GM18861 (cell line): ENCODE measurements around the gene DPF3.

Experiments
- ATAC-seq: cut with Tn5 transposase; IDR thresholded peaks from one replicate; pipeline ENCODE4 v1.9.1; 2021; ENCODE audit not compliant: unreplicated experiment

DPF3 gene

GRCh38 chr14:72801381-72801812 lies 92.5 kb downstream of the DPF3 start:
- ATAC-seq = no peak

- ATAC-seq = no peak
These were observed 93.0 kb downstream of the DPF3 start for GRCh38 chr14:72800848-72801370.

- ATAC-seq = no peak
These were observed 93.6 kb downstream of the DPF3 start for GRCh38 chr14:72800296-72800695.

GRCh38 chr14:72796935-72797334 lies 97.0 kb downstream of the DPF3 start:
- ATAC-seq = no peak

- ATAC-seq = no peak
These were observed 100.6 kb downstream of the DPF3 start for GRCh38 chr14:72793156-72793939.

GRCh38 chr14:72792051-72792788 lies 101.7 kb downstream of the DPF3 start:
- ATAC-seq = no peak

- ATAC-seq = no peak
These were observed 102.9 kb downstream of the DPF3 start for GRCh38 chr14:72790887-72791566.

GRCh38 chr14:72788972-72789728 lies 104.8 kb downstream of the DPF3 start:
- ATAC-seq = no peak

GRCh38 chr14:72788255-72788654 lies 105.6 kb downstream of the DPF3 start:
- ATAC-seq = no peak

GRCh38 chr14:72787841-72788240 lies 106.1 kb downstream of the DPF3 start:
- no peak for ATAC-seq

- ATAC-seq = no peak
These were observed 107.2 kb downstream of the DPF3 start for GRCh38 chr14:72786378-72787350.

- no peak for ATAC-seq
These were observed 110.2 kb downstream of the DPF3 start for GRCh38 chr14:72783741-72784140.

- no peak for ATAC-seq
These were observed 111.1 kb downstream of the DPF3 start for GRCh38 chr14:72782817-72783216.

GRCh38 chr14:72781561-72782508 lies 112.1 kb downstream of the DPF3 start:
- ATAC-seq = no peak

- no peak for ATAC-seq
These were observed 113.2 kb downstream of the DPF3 start for GRCh38 chr14:72780751-72781150.

- ATAC-seq = no peak
These were observed 114.2 kb downstream of the DPF3 start for GRCh38 chr14:72779679-72780078.

GRCh38 chr14:72777636-72778035 lies 116.3 kb downstream of the DPF3 start:
- no peak for ATAC-seq

- no peak for ATAC-seq
These were observed 117.1 kb downstream of the DPF3 start for GRCh38 chr14:72776701-72777261.
